ENCODE measurements around the gene CERS6.

- no peak for TF ChIP-seq CTCF (tag by site-specific recombination; IDR thresholded peaks at IDR 0.05)
- no peak for TF ChIP-seq FEZF1 (tag by site-specific recombination; IDR thresholded peaks at IDR 0.05)
- no peak for TF ChIP-seq ZSCAN18 (tag by site-specific recombination; IDR thresholded peaks at IDR 0.05)
- TF ChIP-seq ZNF121 (tag by site-specific recombination; IDR thresholded peaks at IDR 0.05) = no peak
- TF ChIP-seq ZNF488 (tag by site-specific recombination; IDR thresholded peaks at IDR 0.05) = no peak
These were observed 244.7 kb downstream of the CERS6 start for GRCh38 chr2:168700615-168701245.
